T-helper 9 cell (primary cell): Measurements from ENCODE around the gene RAB14.

Experiments
- DNase-seq: peaks from one replicate; pipeline ENCODE4 v3.0.0-alpha.2; 2020

The RAB14 gene

DNA sequence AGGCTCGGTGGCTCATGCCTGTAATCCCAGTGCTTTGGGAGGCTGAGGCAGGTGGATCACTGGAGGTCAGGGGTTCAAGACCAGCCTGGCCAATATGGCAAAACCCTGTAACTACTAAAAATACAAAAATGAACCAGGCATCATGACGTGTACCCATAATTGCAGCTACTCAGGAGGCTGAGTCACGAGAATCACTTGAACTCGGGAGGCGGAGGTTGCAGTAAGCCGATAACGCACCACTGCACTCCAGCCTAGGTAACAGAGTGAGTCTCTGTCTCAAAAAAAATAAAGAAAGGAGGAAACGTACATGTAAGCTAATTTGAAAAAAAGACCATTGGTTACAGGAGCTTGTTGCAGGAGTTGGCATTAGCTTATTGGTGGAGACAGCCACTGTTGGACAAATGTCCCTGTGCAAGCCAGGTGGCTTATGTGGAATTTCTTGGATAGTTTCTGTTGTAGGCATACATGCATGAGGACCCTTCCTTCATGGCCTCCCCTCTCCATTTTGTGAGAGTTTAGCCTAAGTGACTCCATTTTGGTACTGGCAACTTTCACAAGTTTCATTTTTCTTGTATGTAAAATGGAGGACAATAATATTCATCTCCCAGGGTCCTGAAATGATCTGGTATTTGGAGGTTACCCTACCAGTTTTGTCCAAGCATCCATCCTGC, 16.8 kb upstream of the RAB14 start:
- no peak for DNase-seq

DNA sequence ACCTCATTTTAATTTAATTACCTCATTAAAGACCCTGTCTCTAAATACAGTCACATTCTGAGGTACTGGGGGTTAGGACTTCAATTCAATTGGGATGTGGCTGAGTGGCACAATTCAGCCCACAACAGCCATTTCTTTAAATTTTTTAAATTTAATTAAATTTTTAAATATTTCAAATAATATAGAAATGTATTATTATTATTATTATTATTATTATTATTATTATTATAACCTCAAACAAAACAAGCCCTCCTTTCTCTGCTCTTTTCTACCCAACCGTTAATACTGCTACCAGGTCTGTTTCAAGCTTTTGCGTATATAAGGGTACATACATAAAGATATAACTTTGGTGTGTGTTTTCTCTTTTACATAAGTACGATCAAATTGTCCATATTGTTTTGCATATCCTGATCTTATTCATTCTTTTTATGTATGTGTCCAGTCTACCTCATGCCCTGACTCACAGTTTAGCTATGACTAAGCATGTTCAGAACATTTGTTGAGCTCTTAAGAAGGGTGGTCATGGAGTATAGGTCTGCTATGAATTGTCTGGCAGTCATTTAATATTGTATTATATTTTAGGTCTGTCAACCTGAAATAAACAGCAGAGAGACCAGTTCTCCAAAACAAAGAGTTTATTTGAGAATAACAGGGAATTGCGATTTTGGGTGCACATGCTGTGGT, 16.1 kb upstream of the RAB14 start:
- DNase-seq, result no peak

DNA sequence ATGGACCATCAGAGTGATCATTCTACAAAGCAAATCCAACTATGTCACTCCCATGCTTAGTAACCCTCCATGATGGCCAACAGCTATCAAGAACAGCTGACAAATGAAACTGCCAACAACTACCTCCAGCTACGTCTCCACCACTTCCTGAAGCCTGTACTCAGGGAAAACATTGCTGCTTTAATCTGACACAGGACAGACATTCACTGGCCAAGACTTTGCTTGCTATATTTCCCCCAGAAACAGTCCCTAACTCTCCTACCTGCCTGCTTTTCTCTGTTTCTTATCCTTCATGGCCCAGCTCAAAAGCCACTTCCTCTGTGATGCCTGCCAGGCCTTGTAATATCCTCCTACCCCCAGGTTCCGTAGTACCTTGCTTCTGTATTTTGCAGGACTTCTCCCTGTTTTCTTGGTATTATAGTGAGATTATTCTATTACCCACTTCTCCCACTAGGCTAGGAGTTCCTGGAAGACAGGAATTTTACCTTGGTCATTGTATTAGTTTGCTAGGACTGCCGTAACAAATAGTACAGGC, 14.7 kb upstream of the RAB14 start:
- DNase-seq, result no peak

DNA sequence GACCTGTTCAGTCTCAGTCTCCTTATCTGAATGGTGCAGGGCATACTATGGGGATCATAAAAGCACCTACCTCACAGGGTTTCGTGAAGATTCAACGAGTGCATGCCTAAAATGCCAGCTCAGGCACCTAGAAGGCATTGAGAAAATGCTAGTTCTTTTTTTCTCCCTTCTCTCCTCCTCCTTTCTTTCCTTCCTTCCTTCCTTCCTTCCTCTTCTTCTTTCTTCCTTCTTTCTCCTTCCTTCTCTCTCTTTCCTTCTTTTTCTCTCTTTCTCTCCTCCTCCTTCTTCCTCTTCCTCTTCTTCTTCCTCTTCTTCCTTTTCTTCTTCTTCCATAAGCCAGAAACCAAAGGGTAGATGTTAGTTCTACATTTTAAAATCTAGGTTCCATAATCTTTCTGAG, 12.3 kb upstream of the RAB14 start:
- no peak for DNase-seq

DNA sequence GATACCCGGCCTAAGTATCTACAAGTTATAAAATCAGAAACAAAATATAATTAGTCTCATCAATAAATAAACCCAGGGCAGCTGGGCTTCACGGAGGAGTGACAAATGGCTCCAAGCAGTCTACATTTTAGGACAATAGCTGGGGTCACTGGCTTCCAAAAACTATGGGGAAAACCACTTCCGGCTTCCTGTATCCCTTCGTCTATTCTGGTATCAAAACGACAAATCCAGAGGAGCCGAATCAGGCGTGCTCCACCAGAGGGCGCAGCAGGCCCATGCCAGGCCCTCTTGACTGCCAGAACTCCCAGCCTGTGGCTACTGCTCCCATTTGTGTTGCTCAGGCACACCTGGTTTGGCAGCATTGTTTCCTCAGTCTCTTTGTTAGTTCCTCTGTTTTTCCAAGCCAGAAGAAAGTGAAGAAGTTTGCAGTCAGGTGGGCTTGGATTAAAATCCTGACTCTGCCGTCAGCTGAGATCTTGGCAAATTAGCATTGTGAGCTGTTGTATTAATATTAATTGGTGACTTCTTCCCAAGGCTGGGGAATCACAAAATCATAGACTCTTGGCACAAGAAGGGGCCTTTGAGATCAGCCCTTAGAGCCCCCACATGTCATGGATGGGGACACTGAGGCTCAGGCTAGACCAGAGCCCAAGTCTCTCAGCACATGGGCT, 11.6 kb upstream of the RAB14 start:
- DNase-seq, result peak; percentile 54

DNA sequence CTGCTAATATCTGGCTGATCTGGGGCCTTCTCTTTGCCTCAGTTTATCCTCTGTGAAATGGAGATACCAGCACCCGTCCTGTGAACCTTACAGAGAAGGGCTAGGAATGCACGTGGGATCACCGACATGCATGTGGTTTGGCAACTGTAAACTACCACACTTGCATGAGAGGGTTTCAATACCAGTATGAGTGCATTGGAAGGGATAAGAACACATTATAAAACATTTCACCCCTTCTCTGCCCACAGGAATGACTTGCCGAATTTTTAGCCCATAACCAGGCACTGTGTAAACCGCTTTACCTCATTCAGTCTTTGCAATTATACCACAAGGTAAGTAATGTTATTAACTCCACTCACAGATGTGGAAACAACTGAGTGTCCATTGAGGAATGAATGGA, 8.9 kb upstream of the RAB14 start:
- no peak for DNase-seq

DNA sequence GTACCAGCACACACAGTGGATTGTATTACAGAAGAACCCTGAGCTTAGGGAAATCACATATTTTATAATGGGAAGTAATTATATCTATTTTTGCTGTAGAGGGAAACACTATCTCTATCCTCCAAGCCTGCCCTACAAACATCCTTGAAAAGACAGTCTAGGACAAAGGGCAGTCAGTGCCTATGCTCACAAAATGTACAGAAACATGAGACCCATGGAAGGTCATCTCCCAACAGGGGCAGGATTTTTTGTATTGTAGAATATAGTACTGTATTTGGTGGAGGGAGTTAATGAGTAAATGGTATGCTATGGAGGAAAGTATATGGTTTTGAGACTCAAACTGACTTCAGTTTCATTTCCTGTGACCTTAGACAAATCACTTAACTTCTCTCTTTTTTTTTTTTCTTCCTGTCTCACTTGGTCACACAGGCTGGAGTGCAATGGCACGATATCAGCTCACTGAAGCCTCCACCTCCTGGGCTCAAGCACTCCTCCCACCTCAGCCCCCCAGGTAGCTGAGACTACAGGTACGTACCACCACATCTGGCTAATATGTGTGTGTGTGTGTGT, 5.8 kb upstream of the RAB14 start:
- DNase-seq, result no peak

DNA sequence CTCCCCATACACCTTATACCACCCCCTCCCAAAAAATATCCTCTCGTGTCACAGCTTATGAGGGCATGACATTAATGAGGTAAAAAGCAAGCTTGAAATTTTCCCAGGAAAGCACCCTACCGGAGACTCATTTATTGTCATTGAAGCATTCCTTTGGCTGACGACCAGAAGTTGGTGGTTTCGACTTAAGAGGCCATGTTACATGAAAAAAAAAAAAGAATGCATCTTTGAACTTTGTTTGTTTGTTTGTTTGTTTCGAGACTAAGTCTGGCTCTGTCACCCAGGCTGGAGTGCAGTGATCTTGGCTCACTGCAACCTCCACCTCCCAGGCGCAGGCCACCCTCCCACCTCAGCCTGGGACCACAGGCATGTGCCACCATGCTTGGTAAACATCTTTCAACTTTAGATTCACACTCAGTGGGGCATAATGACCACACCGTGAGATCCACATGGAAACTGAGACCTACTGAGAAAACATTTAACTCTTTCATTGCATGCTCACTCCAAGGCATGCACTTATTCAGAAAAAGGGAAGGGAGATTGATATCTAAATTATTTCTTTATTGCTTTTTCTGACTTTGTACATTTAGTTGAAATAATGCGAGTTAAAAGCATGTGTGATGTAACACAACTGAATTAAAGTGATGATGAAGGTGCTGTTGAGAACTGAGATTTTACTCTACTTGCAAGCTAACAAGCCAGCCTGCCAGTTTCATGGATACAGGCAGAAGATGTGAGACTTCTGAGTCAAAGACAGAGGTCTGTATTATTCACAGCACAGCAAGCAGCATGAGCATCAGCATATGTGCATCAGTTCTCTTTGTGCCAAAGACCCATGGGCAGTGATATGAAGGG, 5.1 kb upstream of the RAB14 start:
- no peak for DNase-seq

DNA sequence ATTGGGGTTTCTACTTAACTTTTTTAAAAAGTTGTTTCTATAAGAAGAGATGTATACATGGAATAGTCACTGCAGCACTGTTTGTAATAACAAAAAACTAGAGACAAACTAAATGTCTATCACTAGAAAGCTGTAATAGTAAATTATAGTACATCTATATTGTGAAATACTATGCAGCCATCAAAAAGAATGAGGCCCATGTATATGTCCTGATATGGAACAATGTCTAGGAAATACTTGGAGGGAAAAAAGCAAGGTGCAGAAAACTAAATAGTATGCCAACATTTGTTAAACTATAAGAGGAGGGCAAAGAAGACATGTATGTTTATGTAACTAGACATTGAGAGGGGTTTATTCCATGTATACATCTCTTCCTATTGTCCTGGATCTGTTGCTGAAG, 2.9 kb upstream of the RAB14 start:
- no peak for DNase-seq

DNA sequence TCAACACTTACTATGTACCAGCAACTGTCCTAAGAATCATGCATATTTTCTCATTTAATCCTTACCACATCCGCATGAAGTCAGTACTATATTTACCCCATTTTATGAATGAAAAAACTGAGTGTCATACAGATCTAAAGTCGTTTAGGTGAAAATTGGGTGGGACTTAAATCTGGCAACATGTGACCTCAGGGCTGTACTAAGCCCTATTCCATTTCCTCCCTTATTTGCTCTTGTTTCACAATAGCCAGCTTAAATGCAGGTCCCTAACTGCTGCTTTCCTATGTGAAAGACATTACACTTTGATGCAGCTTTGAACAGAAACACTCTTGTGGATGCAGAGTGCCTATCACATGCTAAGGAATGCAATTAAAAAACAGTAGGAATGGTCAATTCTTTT, 2.5 kb upstream of the RAB14 start:
- no peak for DNase-seq

DNA sequence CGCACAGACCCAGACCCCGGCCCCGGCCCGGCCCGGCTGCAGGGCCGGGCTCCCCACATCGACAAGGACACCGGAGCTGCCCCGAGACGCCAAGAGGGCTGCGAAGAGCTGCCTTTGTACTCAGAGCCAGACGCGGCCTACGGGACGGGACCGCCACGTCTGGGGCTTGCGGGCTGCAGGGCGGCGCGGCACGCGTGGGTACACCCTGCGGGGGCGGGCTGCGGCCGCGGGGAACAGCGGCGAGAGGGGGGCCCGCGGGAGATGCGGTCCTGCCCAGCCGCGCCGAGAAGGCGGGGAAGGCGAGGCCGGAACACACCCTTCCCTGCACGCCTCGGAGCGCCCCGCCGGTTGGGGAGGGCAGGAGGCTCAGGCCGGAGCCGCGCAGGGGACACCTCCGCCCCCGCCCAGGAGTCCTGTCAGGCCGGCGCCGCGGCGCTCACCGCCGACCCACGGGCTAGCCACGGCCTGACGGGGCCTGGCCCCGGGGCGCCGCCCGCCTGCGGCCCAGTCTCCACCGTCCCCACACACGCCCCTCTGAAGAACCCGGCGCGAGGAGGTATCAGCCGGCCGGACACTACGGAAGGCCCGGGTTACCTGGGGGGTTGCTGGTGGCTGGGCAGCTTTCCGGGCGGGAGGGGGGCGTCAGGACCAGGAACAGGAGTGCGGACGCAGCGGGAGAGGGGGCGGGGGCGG, 478 bp downstream of the RAB14 start:
- peak; percentile 45 for DNase-seq

DNA sequence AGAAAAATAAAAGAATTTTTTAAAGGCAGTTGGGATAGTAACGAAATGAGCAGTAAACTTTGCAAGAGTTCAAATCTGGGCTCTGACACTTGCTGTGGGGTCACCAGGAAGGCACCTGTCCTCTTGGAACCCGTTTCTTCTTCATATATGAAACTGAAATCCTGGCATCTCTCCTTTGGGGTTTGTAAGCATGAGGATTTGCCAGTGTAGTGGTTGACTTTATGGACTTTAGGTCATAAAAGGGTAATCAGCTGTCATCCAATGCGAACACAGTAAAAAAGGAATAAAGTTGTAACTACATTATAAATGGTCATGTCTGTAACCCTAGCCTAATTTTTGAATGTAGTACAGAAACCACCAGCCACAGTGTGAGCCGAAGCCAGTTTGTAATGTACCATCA, 1.3 kb downstream of the RAB14 start:
- DNase-seq, result no peak

DNA sequence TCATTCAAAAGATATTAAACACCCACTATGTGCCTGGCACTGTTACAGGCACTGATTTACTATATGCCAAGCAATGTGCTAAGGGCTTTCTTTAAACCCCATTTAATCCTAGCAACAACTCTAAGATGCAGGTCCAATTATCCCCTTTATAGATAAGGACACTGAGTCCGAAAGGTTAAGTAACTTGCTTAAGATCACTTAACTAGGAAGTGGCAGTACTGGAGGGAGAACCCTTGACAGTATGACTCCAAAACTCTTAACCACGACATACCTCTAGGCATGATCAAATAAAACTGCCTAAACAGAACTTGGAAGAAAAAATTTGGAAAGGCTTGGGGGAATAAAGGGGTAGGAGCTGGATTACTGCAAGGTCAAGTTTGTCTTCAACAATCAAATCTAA, 1.7 kb downstream of the RAB14 start:
- DNase-seq, result no peak

DNA sequence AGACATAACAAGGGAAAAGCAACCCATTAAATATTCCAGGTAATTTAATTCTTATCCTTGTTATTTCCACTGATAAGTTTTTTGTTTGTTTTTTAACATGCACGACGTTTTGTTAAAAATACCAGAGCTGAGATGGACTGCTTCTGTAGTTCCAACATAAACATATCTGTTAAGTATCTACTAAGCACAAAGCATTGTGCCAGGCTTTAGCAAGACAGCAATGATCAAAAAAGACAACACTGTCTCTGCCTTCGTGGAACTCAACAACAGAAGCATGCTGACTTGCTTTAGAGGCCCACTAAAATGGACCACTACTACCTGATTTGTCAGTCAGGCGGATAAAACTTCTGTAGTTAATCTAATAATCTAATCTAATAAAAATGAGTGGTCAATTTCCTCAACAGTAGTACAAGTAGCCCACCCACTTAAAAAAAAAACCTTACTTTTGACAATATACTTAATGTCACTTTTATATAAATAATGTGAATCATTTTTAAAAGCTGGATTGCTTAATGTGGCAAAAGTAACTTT, 3.1 kb downstream of the RAB14 start:
- no peak for DNase-seq

DNA sequence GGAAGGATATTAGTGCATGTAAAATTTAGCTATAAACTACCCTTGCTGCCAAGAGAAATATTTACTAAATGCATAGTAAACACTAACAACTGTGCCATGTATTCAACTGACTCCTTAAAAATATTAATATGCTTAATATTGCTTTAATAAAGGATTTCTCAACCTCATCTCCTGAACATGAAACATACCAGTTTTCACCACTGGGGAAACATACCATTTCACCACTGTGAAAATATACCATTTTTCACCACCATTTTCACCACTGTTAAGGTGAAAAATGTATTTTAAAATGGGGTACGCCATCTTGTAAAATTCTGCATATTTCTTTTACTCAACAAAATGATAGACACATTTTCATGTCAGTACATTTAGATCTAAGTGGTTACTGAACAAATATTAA, 4.5 kb downstream of the RAB14 start:
- no peak for DNase-seq

DNA sequence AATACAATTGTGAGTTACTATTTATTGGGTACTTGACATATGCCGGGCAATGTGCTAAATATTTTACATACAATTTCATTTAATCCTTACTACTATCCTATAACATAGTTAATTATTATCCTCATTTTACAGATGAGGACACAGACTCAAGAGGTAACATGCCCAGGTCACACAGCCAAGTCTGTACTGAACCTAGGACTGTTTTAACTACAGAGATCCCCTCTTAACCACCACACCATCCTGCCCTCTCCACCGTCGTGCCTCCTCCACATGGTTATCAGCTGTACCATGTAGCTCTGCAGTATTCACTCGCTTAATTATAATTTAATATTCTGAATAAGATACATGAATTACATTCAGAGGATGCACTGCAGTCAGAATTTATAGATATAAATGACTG, 5.3 kb downstream of the RAB14 start:
- DNase-seq, result no peak

DNA sequence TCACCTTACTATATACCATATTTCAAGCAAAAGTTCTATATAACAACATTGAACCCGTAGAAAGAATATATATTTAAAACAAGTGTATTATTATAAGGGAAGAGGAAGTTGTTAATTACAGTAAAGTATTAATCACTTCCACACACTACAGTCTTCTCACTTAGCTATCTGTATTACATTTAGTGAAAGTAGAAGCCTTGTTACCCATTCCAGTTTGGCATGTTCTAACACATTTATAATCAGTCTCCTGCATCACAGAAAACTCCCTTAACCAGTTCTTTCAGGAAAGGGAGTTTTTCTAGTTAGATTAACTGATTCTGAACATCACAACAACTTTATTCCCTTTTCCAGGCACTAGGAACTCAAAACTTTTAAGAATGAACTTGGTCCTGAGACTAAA, 6.9 kb downstream of the RAB14 start:
- no peak for DNase-seq

DNA sequence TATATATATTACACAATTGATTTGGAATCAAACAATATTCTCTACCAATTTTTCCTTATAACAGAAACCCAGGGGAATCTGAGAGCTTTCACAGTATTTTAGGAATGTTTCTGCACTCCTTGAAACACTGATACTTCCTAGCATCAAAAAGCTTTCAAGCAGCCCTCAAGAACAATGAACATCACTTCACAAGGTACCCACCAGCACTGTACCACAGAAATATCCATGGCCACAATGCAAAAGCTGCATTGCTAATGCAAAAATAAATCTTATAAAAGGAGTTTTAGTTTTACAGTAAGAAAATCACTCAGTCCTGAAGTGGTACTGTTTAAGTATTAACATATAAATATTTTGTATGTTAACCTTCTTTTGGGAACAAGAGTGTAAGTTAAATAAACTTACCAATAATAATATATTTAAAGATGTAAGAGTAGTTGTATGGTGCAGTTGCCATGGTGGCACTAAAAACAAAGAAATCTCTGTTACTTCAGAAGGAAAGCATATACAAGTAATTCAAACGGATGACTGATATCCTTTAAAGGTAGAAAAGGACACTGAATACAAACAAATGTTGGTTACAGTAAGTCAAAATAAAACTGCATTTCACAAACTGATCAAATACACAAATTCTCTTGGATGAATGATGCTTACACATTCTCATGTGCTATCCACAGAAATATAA, 8.6 kb downstream of the RAB14 start:
- no peak for DNase-seq

DNA sequence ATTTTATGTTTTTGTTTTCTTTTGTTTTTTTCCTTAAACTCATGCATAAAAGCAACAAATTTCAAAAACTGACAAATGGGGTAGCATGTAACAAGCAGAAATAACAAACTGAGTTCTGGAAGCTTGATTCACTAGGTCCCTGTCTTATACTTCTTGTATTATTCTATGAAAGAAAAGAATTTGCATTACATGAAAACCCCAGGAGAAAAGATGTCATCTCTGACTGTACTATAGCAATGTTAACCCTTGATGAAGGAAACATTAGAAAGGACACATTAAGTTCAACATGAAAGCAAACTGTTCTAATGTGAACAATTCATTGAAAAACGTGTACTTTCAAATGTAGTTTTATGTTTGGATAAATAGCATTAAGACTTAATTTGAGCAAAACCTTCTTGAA, 9.2 kb downstream of the RAB14 start:
- DNase-seq, result no peak

DNA sequence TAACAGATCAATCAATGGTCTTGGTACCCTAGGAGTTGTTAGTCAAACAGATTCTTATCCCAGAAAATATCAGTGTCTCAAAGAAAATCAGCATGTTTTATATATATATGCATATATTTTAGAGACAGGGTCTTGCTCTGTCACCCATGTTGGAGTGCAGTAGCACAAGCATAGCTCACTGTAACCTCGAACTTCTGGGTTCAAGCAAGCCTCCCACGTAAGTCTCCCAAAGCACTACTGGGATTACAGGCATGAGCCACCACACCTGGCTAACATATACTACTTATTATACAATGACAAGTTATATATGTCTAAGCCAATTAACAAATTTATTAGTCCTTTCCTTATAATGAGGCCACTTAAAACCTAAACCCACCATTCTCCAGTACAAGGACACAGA, 10.4 kb downstream of the RAB14 start:
- DNase-seq, result no peak

DNA sequence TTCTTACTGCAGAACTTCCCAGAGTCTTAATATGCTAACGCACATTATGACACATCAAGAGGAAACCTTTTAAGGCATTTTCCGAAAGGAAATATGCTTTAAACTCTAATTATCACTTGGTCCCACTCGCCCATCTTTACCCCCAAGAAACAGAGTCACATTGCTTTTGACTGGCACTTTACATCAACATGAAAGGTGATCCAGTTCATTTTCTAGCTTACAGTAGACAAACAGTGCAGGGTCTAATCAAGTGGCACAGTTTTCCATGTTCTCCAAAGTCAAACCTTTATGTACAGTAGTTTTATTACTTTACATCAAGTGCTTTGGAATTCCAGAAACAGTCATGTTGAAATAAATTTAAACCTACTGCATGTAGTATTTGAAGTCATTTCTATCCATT, 12.0 kb downstream of the RAB14 start:
- no peak for DNase-seq
